Stimulated activated CD4-positive, alpha-beta T cell treated with anti-CD3 and anti-CD28 coated beads, TNF-alpha, amount 100 ng/mL, for 24 hours (primary cell): ENCODE data around the gene TMEM129.

Experiments
- DNase-seq, 3 experiments: peaks; one replicate each; pipeline ENCODE4 v3.0.0-alpha.2; 2020; ENCODE audit warnings: low read depth in 3 of 3

The TMEM129 gene

GRCh38 chr4:1758306-1759121 lies 37.4 kb upstream of the TMEM129 start:
- no peak for DNase-seq

- DNase-seq: no peak
These were observed 36.7 kb upstream of the TMEM129 start for GRCh38 chr4:1757836-1758235.

- no peak for DNase-seq
These were observed 36.0 kb upstream of the TMEM129 start for GRCh38 chr4:1756893-1757779.

GRCh38 chr4:1756079-1756478 lies 35.0 kb upstream of the TMEM129 start:
- DNase-seq: no peak

- no peak for DNase-seq
These were observed 34.2 kb upstream of the TMEM129 start for GRCh38 chr4:1755297-1755696.

GRCh38 chr4:1754336-1754735 lies 33.2 kb upstream of the TMEM129 start:
- DNase-seq: no peak

- DNase-seq: no peak
These were observed 32.7 kb upstream of the TMEM129 start for GRCh38 chr4:1753697-1754311.

GRCh38 chr4:1753294-1753696 lies 32.2 kb upstream of the TMEM129 start:
- DNase-seq: no peak

GRCh38 chr4:1752284-1753041 lies 31.3 kb upstream of the TMEM129 start:
- peak in 1 of 3 experiments; percentile 50 for DNase-seq

- no peak for DNase-seq
These were observed 30.8 kb upstream of the TMEM129 start for GRCh38 chr4:1751919-1752283.

GRCh38 chr4:1751155-1751918 lies 30.2 kb upstream of the TMEM129 start:
- DNase-seq: no peak

- no peak for DNase-seq
These were observed 29.4 kb upstream of the TMEM129 start for GRCh38 chr4:1750381-1751154.

- no peak for DNase-seq
These were observed 28.7 kb upstream of the TMEM129 start for GRCh38 chr4:1749826-1750225.

- no peak for DNase-seq
These were observed 28.2 kb upstream of the TMEM129 start for GRCh38 chr4:1749370-1749769.

GRCh38 chr4:1748465-1748995 lies 27.4 kb upstream of the TMEM129 start:
- peak; percentile 64 to 85 (median 64) for DNase-seq

- DNase-seq: no peak
These were observed 26.5 kb upstream of the TMEM129 start for GRCh38 chr4:1747603-1747967.

- DNase-seq: no peak
These were observed 25.9 kb upstream of the TMEM129 start for GRCh38 chr4:1746919-1747602.

GRCh38 chr4:1746265-1746691 lies 25.2 kb upstream of the TMEM129 start:
- DNase-seq: peak; percentile 65 to 83 (median 67)

- no peak for DNase-seq
These were observed 24.6 kb upstream of the TMEM129 start for GRCh38 chr4:1745697-1746096.
